ENCODE results near the gene ITFG1.
"Not testable (repeated sequence)": the region's sequence is repeated elsewhere in the genome, so short reads cannot be mapped to it uniquely, and the experiment has no call there.

The ITFG1 gene

GRCh38 chr16:47211218-47211617, 249.6 kb downstream of the ITFG1 start:
- DNase-seq (ENCODE audit: low spot score) = no peak
- H3K4me3 ChIP-seq = no peak overlapping the region
- TF ChIP-seq CTCF (IDR thresholded peaks at IDR 0.05) = no peak
- H3K27ac ChIP-seq = no peak overlapping the region

- no peak for TF ChIP-seq CTCF (IDR thresholded peaks at IDR 0.05)
- no peak overlapping the region for H3K27ac ChIP-seq
- no peak overlapping the region for H3K4me3 ChIP-seq
- no peak for DNase-seq (ENCODE audit: low spot score)
Measured at GRCh38 chr16:47204736-47205504, 255.9 kb downstream of the ITFG1 start.

GRCh38 chr16:47203433-47203832, 257.4 kb downstream of the ITFG1 start:
- not testable (repeated sequence) for DNase-seq (ENCODE audit: low spot score); H3K4me3 ChIP-seq; H3K27ac ChIP-seq

GRCh38 chr16:47198180-47198575, 262.7 kb downstream of the ITFG1 start:
- DNase-seq (ENCODE audit: low spot score) = no peak
- TF ChIP-seq CTCF (IDR thresholded peaks at IDR 0.05) = no peak
- H3K27ac ChIP-seq = no peak overlapping the region
- H3K4me3 ChIP-seq = no peak overlapping the region

GRCh38 chr16:47197536-47198179, 263.2 kb downstream of the ITFG1 start:
- DNase-seq (ENCODE audit: low spot score) = no peak
- TF ChIP-seq CTCF (IDR thresholded peaks at IDR 0.05) = no peak
- no peak overlapping the region for H3K4me3 ChIP-seq
- H3K27ac ChIP-seq = no peak overlapping the region

- DNase-seq (ENCODE audit: low spot score) = no peak
- H3K4me3 ChIP-seq = no peak overlapping the region
- no peak overlapping the region for H3K27ac ChIP-seq
- no peak for TF ChIP-seq CTCF (IDR thresholded peaks at IDR 0.05)
Measured at GRCh38 chr16:47196457-47196856, 264.4 kb downstream of the ITFG1 start.

- no peak overlapping the region for H3K4me3 ChIP-seq
- no peak overlapping the region for H3K27ac ChIP-seq
- no peak for DNase-seq (ENCODE audit: low spot score)
- no peak for TF ChIP-seq CTCF (IDR thresholded peaks at IDR 0.05)
Measured at GRCh38 chr16:47182318-47182717, 278.5 kb downstream of the ITFG1 start.

GRCh38 chr16:47181066-47181465, 279.8 kb downstream of the ITFG1 start:
- not testable (repeated sequence) for H3K4me3 ChIP-seq; H3K27ac ChIP-seq; DNase-seq (ENCODE audit: low spot score)

All from coronary artery (tissue), 2 donors.